SJSA1 (cell line): Measurements from ENCODE around the gene ZNF219. TPM values are rescaled to one million over a fixed set of nuclear protein-coding genes. Genes with fewer than 3 reads are reported as not detected.

Experiments used
- DNase-seq, 2 experiments: peaks; one replicate each; pipeline ENCODE4 v3.0.0-alpha.2; 2015 to 2020; ENCODE audit warnings: low spot score in 2 of 2, low read depth in 1 of 2
- H3K27ac ChIP-seq: fragments of 250-450 bp; sonication (Bioruptor Pico); 2 replicates; pipeline ENCODE4 v1.5.1; 2020; ENCODE audit warnings: mild to moderate bottlenecking, moderate library complexity
- H3K27me3 ChIP-seq: fragments of 250-450 bp; sonication (Bioruptor Pico); replicated peaks from 2 replicates; pipeline ENCODE4 v1.5.1; 2020; ENCODE audit warnings: mild to moderate bottlenecking, moderate library complexity
- H3K36me3 ChIP-seq: fragments of 250-450 bp; sonication (Bioruptor Pico); 2 replicates; pipeline ENCODE4 v1.5.1; 2020; ENCODE audit warnings: mild to moderate bottlenecking
- H3K4me1 ChIP-seq: fragments of 250-450 bp; sonication (Bioruptor Pico); replicated peaks from 2 replicates; pipeline ENCODE4 v1.6.1; 2021; ENCODE audit warnings: mild to moderate bottlenecking
- H3K4me3 ChIP-seq: fragments of 250-450 bp; sonication (Bioruptor Pico); 2 replicates; pipeline ENCODE4 v1.5.1; 2020; ENCODE audit warnings: mild to moderate bottlenecking
- H3K9me3 ChIP-seq: fragments of 250-450 bp; sonication (Bioruptor Pico); replicated peaks from 2 replicates; pipeline ENCODE4 v1.5.1; 2020; ENCODE audit warnings: mild to moderate bottlenecking
- total RNA-seq: library from RNA; depleted of rRNA; stranded (reverse); fragments of >200 nt; shearing (Covaris generic); gene quantifications from 2 replicates; pipeline ENCODE4 v1.2.3, GENCODE V29; 2014

ZNF219 gene
- total RNA-seq, 1 experiment from 2014 or later = 3.2 TPM

- H3K36me3 ChIP-seq = peaks cover 58% of the 10 kb centered on the region
- no peak overlapping the region for H3K27ac ChIP-seq
- no peak overlapping the region for H3K4me3 ChIP-seq
- no peaks in the 10 kb centered on the region for H3K27me3 ChIP-seq
- no peak for DNase-seq
- H3K4me1 ChIP-seq = peaks cover 29% of the 10 kb centered on the region
- H3K9me3 ChIP-seq = no peaks in the 10 kb centered on the region
These were observed 25.6 kb downstream of the ZNF219 start for GRCh38 chr14:21072781-21073339.

DNA sequence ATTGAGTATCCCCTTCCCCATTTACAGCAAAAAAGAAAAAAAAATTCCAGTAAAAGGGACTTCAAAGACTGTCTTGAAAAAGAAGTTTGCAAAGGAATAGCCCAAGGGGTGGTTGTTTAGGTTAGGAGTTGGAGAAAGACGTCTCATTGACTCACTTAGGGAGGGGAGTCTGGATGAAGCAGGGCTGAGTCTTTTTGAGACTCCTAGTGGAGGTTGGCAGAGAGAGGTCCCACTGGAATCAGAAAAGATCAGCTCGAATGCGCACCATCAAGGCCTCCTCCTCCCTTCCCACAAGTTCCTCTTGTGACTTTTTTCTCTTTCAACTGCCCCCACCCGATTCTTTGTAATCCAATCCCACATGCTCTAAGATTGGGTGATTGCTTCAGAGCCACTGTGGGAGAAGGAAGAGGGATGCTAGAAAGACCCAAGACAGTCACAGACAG, 26.4 kb downstream of the ZNF219 start:
- H3K4me3 ChIP-seq = peak overlapping the region; percentile 81
- peaks cover 29% of the 10 kb centered on the region for H3K4me1 ChIP-seq
- H3K36me3 ChIP-seq = peaks cover 52% of the 10 kb centered on the region
- H3K9me3 ChIP-seq = no peaks in the 10 kb centered on the region
- peak overlapping the region; percentile 78 for H3K27ac ChIP-seq
- no peaks in the 10 kb centered on the region for H3K27me3 ChIP-seq
- peak in 1 of 2 experiments; percentile 46 for DNase-seq

- H3K36me3 ChIP-seq = peaks cover 46% of the 10 kb centered on the region
- no peaks in the 10 kb centered on the region for H3K27me3 ChIP-seq
- no peaks in the 10 kb centered on the region for H3K9me3 ChIP-seq
- H3K4me3 ChIP-seq = peak overlapping the region; percentile 81
- DNase-seq = peak; percentile 83 to 95
- H3K27ac ChIP-seq = peak overlapping the region; percentile 78
- H3K4me1 ChIP-seq = peaks cover 29% of the 10 kb centered on the region
These were observed 27.0 kb downstream of the ZNF219 start for GRCh38 chr14:21071225-21072030.

- DNase-seq = peak; percentile 60 to 69
- no peaks in the 10 kb centered on the region for H3K27me3 ChIP-seq
- H3K9me3 ChIP-seq = no peaks in the 10 kb centered on the region
- peaks cover 29% of the 10 kb centered on the region for H3K4me1 ChIP-seq
- peak overlapping the region; percentile 81 for H3K4me3 ChIP-seq
- H3K27ac ChIP-seq = peak overlapping the region; percentile 78
- H3K36me3 ChIP-seq = peaks cover 39% of the 10 kb centered on the region
These were observed 27.7 kb downstream of the ZNF219 start for GRCh38 chr14:21070610-21071224.

- DNase-seq = peak in 1 of 2 experiments; percentile 53
- no peaks in the 10 kb centered on the region for H3K9me3 ChIP-seq
- peak within 1 kb of the TSS; percentile 81 for H3K4me3 ChIP-seq
- no peaks in the 10 kb centered on the region for H3K27me3 ChIP-seq
- peak within 1 kb of the TSS; percentile 78 for H3K27ac ChIP-seq
- peaks cover 34% of the 10 kb centered on the region for H3K36me3 ChIP-seq
- H3K4me1 ChIP-seq = peaks cover 29% of the 10 kb centered on the region
These were observed 28.3 kb downstream of the ZNF219 start, which contains the start of gene ARHGEF40 for GRCh38 chr14:21070083-21070609. Gene ARHGEF40, plus strand, starts transcription at chr14:21070304. Its CDS starts 93 bp downstream, at chr14:21070397.

DNA sequence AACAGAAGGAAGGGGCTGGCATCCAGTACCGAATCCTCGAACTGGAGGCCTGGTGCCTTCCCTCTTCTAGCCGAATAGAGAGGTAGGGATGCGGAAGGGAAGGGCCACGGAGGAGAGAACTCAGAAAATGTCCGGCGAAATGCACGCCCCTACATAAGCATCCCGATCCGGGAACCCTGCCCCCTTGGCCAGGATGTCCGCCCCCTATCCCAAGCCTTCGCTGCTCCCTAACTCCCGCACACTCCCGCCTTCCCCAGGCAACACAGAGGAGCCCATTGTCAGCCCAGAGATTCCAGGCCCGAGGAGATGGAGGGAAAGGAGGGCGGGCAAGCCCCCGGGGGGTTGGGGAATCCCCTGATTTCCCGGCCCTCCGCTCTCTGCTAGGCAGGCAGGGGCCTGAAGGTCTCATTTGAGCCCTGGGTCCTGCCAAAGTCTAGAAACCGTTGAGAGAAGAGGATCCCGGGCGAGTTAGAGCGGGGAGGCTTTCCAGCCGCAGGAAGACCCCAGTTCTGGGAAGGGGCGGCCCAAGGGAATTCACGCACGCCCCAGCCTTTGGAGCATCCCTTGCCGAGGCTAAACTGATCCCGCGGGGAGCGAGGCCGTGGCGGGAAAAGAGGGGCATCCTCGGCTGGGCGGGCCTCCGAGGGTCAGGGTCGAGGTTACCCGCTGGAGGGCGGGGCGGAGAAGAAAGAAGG, 28.9 kb downstream of the ZNF219 start:
- Histone ChIP-seq H3K36me3 (peaks cover 28% of the 10 kb centered on the region), H3K4me1 (peaks cover 29% of the 10 kb centered on the region), H3K27ac (peak overlapping the region; percentile 78), H3K4me3 (peak overlapping the region; percentile 81), H3K27me3 (no peaks in the 10 kb centered on the region), H3K9me3 (no peaks in the 10 kb centered on the region)
- DNase-seq = peak; percentile 68 to 69

GRCh38 chr14:21068521-21069387, 29.7 kb downstream of the ZNF219 start:
- H3K36me3 ChIP-seq = peaks cover 20% of the 10 kb centered on the region
- H3K9me3 ChIP-seq = no peaks in the 10 kb centered on the region
- no peaks in the 10 kb centered on the region for H3K27me3 ChIP-seq
- peaks cover 32% of the 10 kb centered on the region for H3K4me1 ChIP-seq
- peak overlapping the region; percentile 81 for H3K4me3 ChIP-seq
- H3K27ac ChIP-seq = peak overlapping the region; percentile 78; the same call in 1 of the 2 replicates
- DNase-seq = peak in 1 of 2 experiments; percentile 30

- Histone ChIP-seq H3K27ac (no peak overlapping the region), H3K4me3 (no peak overlapping the region), H3K27me3 (no peaks in the 10 kb centered on the region), H3K4me1 (peaks cover 35% of the 10 kb centered on the region), H3K9me3 (no peaks in the 10 kb centered on the region), H3K36me3 (0 out of 2 replicates have a peak, but pooled peaks cover 4% of the 10 kb centered on the region)
- no peak for DNase-seq
These were observed 31.5 kb downstream of the ZNF219 start for GRCh38 chr14:21066882-21067502.

DNA sequence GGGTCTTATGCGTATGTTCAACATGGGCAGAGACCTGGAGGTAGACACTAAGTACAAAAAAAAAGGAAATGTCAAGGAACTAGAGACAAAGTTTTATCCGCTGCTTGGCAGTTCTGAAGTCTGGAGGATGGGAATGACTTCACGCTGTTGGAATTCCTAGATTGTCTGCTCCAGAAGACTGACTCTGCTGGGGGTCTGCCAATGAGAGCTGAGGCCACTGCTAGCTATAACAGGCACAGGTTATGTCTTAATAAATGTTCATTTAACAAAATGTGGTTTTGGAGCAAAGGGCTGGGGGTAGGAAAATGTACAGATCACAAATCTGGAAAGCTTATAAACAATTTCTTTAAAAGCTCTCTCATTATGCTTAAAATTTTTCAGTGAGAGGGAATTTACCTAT, 35.0 kb downstream of the ZNF219 start:
- Histone ChIP-seq H3K36me3 (no peaks in the 10 kb centered on the region), H3K27ac (peak overlapping the region; percentile 11; the same call in 1 of the 2 replicates), H3K4me3 (no peak overlapping the region), H3K27me3 (no peaks in the 10 kb centered on the region), H3K9me3 (no peaks in the 10 kb centered on the region), H3K4me1 (peaks cover 13% of the 10 kb centered on the region)
- DNase-seq = peak; percentile 53 to 68

DNA sequence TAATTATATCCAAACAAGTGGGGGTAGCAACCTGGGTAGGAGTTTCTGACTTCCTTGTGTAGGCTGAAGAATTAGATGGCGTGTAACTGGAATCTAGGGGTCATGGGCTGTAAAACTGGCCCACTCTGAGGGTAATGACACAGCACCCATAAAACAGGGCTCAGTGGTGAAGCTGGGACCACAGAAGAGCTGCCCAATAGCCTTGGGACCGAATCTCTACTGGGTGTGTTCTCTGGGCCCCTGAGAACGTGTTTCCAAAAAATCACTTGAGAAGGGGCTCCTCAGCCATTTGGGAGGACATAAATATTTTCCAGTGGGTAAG, 37.1 kb downstream of the ZNF219 start:
- H3K27me3 ChIP-seq = no peaks in the 10 kb centered on the region
- no peak overlapping the region for H3K27ac ChIP-seq
- DNase-seq = no peak
- no peaks in the 10 kb centered on the region for H3K36me3 ChIP-seq
- no peak overlapping the region for H3K4me3 ChIP-seq
- H3K4me1 ChIP-seq = peaks cover 12% of the 10 kb centered on the region
- H3K9me3 ChIP-seq = no peaks in the 10 kb centered on the region

DNA sequence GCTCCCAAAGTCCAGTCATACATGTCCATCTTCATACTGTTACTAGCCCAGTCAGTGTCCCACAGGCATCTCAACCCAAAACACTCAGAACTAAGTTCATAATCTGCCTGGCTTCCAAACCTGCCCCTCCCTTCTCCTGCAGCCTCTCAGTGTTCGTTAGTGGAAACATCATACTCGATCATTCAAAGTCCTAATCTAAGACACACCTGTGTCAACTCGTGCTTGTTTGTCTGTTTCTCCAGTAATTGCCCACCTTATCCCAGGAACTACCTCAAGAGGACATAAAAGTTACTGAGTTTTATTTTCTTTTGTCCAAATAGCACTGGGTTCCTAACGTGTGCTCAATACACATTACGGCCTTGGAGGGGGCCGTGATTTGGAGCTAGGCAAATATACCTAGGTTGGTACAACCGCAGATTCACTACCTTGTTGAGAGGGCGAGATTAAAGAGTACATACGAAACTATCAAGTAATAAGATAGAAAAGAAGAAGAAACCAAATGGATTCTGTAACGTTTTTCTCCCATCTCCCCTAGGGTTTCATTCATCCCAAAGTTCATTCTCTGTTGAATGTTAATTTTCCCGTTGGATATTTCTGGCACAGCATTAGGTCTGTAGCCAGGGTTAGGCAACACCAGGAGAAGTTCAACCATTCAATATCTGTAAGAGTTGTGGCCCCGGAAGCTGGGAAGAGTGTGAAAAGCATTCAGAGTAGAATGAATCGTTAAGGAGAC, 37.7 kb downstream of the ZNF219 start:
- H3K27ac ChIP-seq = no peak overlapping the region
- no peaks in the 10 kb centered on the region for H3K27me3 ChIP-seq
- H3K4me1 ChIP-seq = peaks cover 12% of the 10 kb centered on the region
- H3K9me3 ChIP-seq = no peaks in the 10 kb centered on the region
- H3K36me3 ChIP-seq = no peaks in the 10 kb centered on the region
- no peak overlapping the region for H3K4me3 ChIP-seq
- DNase-seq = no peak
